SIG-M5 treated with dmso at 0.1 percent for 504 hours (cell line): ENCODE results near the gene BICC1.
A peak's percentile ranks its signal among the peaks of the same experiment; 100 is the strongest.
"Not testable (repeated sequence)": the region's sequence is repeated elsewhere in the genome, so short reads cannot be mapped to it uniquely, and the experiment has no call there.

Experiments
- DNase-seq: peaks from one replicate; lab custom pipeline; 2025; ENCODE audit not compliant: unreplicated experiment; lab: John Stamatoyannopoulos, UW

The BICC1 gene

DNA sequence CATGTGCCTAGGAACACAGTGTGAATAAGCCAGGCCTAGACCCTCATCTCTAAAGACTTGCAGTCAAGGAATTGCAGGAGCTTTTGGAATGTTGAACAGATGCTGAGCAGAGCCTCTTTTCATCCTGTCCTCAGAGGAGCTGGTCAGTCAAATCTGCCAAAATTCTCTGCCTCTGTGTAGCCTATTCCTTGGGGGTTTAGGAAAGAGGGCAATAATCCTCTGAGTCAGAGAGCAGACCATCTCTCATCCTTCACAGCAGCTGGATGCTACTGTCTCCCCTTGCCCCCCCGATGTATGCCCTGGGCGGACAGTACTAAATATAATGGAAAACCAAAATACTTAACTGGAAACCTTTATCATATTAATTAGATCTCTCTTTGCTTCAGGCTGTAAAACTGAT is 52.6 kb downstream of the BICC1 start:
- no peak for DNase-seq

DNA sequence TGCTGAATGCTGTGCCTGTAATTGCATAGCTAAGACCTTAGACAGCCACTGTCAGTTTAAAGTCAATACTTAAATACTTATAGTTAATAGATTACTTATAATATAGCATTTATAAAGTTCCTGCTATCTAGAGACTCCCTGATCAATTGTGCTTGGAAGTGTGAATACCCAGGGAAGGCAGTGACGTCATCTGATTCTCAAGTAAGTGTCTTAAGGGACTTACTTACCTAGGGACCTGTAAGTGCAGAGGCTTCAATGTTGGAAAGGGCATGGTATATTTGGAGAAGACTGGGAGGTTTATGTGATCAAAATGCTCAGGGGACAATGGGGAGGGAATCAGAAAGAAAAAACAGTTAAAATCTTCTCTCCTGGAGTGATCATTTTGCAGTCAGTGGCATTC is 55.0 kb downstream of the BICC1 start:
- DNase-seq, result no peak

DNA sequence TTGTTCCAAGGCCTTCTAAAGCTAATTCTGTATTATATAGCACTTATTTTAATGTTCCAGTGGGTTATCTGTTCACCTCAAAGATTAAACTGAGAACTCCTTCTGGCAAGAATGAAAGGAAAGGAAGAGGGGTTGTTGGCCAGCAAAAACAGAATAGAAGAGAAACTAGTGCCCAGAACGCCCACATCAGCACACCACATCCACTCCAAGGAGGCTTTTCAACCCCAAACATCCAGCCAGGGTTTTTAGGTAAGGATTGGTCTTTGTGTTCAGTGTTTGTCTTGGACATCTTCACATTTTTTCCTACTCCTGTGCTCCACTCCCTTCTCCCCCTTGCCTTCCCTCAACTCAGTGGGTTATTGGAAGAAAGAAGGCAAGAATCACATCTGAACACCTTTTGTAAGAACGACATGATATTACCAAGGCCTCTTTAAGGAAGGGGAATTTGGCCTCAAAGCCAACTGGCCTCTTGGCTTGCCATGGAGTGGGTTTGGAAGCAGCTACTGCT is 55.8 kb downstream of the BICC1 start:
- no peak for DNase-seq

DNA sequence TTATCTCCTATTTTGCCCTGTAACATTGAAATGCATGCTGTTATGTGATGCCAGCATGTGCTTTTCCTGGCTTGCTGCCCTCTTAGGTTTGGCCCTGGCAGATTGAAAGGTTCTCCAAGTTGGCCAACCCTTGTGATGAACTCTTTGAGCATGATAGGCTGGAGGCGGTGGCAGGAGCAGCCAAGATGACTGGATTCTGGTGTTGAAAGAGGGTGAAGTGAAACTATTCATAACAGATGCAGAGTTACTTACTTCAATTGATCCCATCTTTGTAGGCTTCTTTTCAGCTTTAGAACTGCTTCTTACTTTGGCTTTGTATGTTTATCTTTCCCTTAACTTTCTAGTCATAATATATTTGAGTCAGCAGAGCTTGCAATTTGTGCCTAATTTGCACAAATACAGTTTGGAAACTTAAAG is 57.6 kb downstream of the BICC1 start:
- no peak for DNase-seq

DNA sequence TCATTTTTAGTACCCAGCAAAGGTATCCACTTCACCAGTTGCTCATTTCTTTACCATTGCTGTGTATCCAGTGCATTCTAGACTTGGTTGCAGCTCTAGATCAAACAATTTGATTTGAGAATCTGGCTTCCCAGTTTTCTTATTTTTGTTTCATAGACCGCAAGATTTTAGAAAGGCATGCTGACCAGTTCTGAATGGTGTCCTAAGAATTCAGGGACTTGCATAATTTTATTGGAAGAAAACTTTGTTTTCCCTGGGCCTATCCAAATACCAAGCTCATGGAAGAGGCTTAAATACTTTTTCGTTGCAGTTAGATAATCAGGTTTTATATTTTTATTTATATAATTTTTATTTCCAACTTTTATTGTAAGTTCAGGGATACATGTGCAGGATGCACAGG is 58.3 kb downstream of the BICC1 start:
- DNase-seq, result no peak

DNA sequence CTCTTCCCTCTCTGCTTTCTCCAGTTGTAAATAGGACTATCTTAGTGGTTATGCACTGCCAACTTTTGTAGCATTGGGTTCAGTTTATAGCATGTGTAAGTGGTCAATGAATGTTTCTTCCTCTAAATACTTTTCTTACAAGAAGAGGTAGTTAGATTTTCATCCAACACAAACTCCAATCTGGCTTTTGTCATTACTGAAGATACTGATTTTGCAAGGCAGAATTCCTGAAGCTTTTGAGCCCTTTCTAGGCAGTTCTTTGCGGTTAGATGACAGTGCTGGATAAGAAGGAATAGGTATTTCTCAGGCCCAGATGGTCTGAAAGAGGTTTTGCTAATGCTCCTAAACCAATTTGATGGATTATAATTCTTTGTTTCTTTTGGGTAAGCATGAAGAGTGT is 60.5 kb downstream of the BICC1 start:
- no peak for DNase-seq

DNA sequence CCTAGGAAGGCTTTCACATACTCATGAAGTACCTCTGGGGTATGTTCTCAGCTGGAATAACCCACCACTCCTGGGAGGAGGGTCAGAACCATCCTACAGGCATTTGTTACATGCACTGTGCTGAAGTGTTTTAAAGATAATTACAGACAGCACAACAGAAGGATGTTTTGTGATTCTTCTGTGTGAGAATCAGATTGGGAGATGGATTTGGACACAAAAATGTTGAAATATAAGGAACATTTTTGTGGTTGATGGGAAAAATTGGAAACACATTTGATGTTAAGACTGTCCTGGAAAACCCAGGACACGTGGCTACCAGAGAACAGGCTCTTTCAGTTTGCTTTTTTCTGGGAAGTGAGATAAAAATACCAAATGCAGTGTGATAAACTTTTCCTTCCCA is 61.4 kb downstream of the BICC1 start:
- DNase-seq, result no peak

DNA sequence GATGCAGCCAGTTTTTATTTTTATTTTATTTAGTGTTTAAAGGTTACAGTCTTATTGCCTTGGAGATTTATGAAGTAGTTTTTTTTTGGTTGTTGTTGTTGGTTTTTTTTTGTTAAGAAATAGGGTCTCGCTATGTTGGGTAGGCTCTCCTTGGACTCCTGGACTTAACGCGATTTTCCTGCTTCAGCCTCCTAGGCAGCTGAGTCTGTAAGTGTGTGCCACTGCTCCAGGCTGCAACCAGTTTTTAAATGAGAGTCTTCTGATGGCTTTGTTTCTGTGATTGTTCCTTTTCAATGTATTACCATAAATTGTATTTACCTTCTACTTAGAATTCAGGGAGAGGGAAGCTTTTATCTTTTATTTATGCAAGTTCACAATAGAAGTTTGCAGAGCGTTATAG is 62.8 kb downstream of the BICC1 start:
- DNase-seq, result no peak

DNA sequence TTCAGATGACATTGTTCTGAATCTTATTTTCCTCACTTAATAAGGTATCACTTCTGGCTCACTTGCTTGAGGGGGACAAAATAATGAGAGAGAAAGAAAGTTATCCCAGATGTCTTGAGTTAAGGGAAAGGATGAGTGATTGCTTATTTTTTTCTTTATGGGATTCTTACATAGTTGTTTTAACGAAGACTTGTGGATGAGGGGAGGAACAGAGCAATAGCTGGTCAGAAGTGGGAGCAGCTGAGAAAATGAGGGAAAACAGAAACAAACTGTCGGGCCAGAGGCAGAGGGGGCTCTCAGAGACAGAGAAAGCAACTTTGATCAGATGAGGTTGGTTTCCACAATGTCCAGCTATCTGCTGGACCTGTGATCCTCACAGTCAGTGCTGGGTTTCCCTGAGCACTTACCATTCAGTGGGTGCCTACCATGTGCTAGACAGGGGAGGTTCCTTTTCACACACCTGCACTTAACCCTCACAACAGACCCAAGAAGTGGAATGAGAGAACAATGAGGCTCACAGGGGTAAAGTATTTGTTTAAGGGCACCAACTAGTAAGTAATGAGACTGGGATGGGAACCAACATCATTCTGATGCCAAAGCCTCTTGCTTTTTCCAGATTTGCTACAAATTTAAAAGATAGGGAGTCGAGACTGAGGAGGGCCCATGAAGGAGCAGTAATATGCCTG is 64.2 kb downstream of the BICC1 start:
- no peak for DNase-seq

DNA sequence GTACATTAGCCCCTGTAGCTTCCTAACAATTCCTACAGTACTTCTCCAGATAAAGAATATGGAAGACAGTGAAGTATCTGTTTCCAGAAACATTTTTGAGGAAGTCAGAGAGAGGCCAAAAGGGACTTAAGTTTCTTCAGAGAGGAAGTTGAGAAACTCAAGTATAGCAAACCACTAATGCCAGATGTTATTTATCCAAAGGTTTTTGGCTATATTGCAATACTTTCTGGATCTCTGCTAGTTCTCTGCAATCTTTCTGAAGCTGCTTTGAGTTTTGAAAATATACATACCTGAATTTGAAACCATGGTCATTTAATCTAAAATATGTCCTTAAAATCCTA is 64.7 kb downstream of the BICC1 start:
- DNase-seq, result peak; percentile 79

DNA sequence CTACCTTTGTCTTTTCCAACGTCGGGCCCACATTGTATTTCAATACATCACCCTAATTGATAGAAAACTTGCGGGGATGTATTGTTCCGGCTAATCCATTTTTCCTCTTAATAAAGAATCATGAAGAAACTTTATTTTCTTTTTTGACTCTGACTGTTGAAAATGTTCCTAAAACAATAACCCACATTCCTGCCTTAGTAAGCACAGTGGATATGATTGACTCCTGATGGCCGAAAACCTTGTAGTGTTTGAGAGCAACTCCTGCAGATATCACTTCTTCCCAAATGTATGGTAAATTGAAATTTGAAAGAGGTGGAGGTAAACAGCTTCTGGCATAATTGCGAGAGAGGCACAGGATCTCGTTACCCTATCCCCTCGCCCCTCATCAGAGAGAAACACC is 65.7 kb downstream of the BICC1 start:
- no peak for DNase-seq

DNA sequence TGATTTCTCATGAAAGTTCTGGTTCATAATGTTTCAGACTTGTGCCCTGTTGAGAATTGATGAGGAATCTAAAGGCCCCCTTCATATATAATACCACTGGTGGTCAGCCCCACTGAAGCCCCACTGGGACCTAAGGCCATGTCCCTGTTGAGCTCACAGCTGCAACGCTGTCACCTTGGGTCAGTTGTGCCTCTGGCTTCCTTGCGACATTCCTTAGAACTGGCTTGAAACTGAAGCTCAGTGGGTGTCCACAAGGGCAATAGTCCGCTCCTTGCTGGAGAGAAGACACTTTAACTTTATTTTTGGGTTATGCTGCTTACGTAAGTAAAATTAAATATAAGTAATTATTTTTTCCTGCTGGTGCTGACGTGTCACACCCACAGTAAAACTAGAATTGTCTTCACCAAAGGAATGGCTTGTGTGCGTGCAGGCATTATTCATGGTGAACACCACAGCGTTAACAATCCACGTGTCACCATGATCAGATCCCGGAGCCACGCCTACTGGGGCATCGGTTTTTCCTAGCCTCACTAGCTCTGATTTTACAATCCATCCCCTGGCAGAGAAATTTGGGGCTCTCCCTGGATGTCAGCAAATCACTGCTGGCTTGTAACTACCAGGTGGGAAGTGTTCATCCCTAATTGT is 66.5 kb downstream of the BICC1 start:
- no peak for DNase-seq

DNA sequence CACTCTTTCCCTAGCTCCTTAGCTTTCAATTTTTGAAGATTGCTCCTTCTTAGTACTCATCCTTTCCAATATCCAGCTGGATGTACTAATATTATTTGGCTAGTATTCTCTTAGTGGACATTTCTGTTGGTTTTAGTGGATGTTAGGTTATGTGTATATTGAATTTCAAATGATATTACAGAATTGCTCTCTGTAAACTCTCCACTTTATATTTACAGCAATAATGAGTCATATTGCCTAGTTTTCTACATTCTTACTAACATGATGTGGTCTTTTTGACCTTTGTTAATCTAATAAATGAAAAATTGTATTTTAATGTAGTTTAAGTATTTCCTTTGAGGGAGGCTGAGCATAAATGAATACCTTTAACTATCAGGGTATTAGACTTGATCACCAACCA is 69.4 kb downstream of the BICC1 start:
- no peak for DNase-seq

DNA sequence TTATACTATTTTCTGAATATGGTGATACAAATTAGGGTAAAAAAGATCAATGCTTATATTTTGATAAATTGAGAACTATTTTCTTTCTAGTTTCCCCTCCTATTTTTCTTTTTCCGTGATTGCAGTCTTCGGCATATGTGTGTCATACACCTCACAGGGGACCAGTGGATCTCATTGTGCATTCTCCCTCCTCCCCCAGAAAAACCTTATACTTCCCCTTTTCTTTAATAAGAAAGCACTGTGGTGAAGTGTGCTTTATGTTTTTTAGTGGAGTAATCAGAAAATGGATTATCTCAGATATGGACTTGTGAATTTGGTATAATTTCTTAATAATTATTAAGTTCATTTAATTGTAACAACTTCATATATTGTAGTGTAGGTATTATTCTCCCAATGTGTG is 72.8 kb downstream of the BICC1 start:
- DNase-seq, result no peak

DNA sequence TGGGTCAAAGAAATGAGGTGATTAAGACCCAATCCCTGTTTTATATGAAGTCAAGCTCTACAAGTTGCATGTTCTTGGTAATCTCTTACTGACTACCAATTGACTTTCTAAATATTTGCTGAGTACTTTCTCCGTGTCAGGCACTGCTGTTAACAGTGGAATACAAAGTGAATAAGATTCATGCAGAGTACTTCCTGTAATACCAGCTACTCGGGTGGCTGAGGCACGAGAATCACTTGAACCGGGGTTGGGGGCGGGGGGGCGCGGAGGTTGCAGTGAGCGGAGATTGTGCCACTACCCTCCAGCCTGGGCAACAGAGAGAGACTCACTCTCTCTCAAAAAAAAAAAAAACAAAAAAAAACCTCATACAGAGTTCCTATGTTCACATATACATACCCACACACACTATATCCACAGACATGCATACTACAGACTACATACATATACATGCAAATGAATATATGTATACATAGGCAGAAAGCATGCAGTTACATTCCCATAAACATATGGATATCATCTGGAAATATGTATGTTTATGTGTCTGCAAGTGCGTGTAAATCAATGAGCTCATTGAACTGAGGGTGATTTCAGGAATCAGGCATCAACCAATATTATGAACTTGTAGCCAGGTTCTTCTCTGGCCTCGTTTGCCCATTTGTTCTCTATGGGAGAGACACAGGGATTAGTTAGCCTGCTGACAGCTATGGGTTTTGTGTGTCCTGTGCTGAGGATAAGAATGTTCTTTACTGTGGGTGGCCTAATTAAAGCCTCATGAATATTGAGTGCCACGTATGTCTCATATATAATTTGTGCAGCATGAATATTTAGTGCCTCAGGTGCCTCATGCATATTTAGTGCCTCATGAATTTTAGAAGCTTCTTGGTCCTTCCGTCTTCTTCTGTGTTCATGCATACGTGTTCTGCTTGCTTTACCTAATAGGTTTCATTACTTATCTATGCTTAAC is 73.9 kb downstream of the BICC1 start:
- no peak for DNase-seq

DNA sequence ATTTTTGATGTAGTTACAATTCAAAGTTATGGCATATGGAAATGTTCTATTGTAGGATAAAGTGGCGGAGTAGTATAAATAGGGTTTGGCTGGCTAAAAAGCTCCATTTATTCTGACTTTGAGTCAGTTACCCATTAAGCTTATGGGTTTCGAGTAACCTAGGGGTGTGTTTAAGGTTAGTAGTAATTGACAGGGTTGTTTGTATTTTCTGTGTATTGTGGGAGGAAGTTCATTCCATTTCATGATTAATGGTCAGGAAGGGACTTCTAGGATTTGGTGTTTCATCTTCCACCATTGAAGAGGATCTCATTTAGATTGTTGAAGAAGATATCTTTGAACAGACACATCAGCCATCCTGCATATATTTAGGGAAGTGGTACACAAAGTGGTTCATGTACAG is 75.0 kb downstream of the BICC1 start:
- no peak for DNase-seq

DNA sequence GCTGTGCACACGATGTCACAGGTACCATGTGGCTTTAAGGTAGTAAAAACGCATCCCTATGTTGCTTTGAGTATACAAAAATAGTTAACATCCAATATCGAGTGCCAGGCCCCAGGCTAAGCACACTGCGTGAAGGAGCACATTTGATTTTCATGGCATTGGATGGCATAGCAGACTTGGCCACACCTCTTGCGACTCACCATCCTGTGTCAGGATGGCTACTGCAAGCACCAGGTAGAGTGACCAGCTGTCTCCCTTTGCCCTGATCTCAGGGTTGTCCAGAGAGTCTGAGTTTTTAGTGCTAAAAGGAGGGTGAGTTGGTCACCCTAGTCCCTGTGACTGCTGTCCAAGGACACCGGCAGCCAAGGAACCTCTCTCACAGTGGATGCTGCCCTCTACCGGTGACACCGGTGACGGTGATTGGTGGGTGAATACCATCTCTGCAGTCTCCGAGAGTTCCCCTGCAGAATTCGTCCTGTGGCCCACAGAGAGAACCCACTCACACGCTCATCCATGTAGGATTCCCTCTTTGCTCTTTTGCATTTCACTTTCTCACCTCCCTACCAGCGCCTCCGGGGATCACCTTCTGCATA is 76.1 kb downstream of the BICC1 start:
- no peak for DNase-seq

DNA sequence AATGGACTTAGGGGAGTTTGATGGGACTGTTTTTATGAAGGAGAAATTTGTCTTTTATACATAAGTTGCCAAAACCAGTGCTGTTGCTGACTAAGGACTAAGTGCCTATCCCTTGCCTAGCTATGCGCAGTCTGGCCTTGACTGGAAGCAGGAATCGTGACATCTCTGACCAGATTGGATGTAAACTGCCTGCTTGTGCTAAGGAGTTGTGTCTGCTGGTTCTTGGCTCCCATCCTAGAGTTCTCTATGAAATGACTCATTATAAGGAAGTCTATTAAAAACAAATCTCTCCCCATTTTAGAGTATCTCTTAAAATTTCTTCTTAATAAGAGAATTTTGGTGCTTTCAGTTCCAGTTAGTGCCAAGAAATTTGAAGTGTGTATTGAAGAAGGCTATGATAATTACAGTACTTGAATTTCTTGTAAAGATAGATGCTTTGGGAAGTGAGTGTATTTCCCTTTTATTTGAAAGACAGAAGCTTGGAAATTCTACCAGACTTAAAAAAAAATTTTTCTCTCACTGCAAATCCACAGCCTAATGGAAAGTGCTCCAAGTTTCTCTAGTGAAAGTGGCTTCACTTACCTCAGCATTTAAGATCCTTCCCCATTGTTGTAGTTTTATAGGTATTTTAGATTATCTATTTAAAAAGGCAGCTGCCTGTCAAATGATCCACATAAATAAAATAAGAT is 77.6 kb downstream of the BICC1 start:
- no peak for DNase-seq

DNA sequence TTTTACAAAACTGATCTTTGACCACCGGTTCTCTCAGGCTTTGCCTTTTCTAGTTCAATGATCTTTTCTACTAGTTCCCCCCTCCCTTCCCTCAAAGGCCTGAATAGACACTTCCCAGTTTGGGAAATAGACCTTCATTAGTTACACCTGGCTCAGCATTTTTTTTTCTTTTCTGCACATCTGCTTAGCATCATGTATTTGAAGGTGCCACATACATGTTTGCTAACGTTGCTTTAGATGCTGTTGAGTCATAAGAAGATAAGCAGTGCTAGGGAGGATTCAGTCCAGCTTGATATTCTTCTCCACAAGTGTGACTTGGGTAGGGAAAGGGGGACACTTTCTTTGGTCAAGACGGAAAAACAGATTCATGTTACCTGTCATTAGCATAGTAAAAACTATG is 78.3 kb downstream of the BICC1 start:
- DNase-seq, result no peak

DNA sequence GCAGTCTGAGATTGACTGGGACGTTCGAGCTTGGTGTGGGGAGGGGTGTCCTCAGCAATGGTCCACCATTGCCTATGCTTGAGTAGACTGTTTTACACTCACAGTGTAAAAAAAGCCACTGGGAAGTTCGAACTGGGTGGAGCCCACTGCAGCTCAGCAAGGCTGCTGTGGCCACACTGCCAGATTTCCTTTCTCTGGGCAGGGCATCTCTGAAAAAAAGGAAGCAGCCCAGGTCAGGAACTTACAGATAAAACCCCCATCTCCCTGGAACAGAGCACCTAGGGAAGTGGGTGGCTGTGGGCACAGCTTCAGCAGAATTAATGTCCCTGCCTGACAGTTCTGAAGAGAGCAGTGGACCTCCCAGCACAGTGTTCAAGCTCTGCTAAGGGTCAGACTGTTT is 80.3 kb downstream of the BICC1 start:
- DNase-seq, result no peak

DNA sequence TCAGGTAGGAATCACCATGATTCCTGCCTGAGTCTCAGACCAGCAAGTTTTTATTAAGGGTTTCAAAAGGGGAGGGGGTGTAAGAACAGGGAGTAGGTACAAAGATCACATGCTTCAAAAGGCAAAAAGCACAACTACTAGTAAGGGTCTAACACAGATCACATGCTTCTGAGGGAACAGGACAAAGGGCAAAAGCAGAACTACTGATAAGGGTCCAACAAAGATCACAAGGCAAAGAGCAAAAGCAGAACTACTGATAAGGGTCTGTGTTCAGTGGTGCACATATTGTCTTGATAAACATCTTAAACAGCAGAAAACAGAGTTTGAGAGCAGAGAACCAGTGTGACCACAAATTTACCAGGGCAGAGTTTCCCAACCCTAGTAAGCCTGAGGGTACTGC is 84.5 kb downstream of the BICC1 start:
- not testable (repeated sequence) for DNase-seq
